Activated T-cell treated with anti-CD3 and anti-CD28 coated beads, Interleukin-2, amount 50 U/mL, for 4 hours (primary cell): ENCODE measurements around the gene PPM1A. TPM values are rescaled to one million over a fixed set of nuclear protein-coding genes. Genes with fewer than 3 reads are reported as not detected.

Source experiments
- ATAC-seq, 2 donors: fragments of 200-7000 bp; cut with Tn5 transposase; one replicate each; pipeline ENCODE4 v1.10.0; 2021
- DNase-seq: peaks from one replicate; pipeline ENCODE4 v3.0.0-alpha.2; 2020
- H3K27me3 Mint-ChIP-seq: one replicate; pipeline ENCODE4 v1.8.0; 2021; ENCODE audit warnings: low read depth, mixed read lengths
- H3K36me3 Mint-ChIP-seq: one replicate; pipeline ENCODE4 v1.8.0; 2022; ENCODE audit warnings: mixed read lengths; ENCODE audit not compliant: insufficient read depth
- H3K4me1 Mint-ChIP-seq: one replicate; pipeline ENCODE4 v1.8.0; 2021; ENCODE audit warnings: low read depth, mixed read lengths
- H3K4me3 Mint-ChIP-seq: one replicate; pipeline ENCODE4 v1.8.0; 2021; ENCODE audit warnings: mild to moderate bottlenecking, moderate library complexity, mixed read lengths
- H3K9me3 Mint-ChIP-seq: one replicate; pipeline ENCODE4 v1.8.0; 2021; ENCODE audit warnings: mixed read lengths
- total RNA-seq, 3 donors: library from RNA; stranded (reverse); gene quantifications; one replicate each; pipeline ENCODE4 v1.2.1, GENCODE V29; 2021

PPM1A gene
- total RNA-seq, 3 donors from 2014 or later: 39.3 to 40.4 (median 40.0) TPM

GRCh38 chr14:60266021-60266937, 17.3 kb downstream of the PPM1A start:
- H3K4me1 Mint-ChIP-seq: peaks cover 30% of the 10 kb centered on the region
- no peaks in the 10 kb centered on the region for H3K27me3 Mint-ChIP-seq
- no peak overlapping the region for H3K4me3 Mint-ChIP-seq
- H3K36me3 Mint-ChIP-seq: peaks cover 14% of the 10 kb centered on the region
- no peak for ATAC-seq
- peaks cover 10% of the 10 kb centered on the region for H3K9me3 Mint-ChIP-seq
- DNase-seq: no peak

GRCh38 chr14:60272177-60272576, 23.2 kb downstream of the PPM1A start:
- peaks cover 57% of the 10 kb centered on the region for H3K4me1 Mint-ChIP-seq
- ATAC-seq (no peak), DNase-seq (no peak)
- no peak overlapping the region for H3K4me3 Mint-ChIP-seq
- H3K9me3 Mint-ChIP-seq: no peaks in the 10 kb centered on the region
- no peaks in the 10 kb centered on the region for H3K27me3 Mint-ChIP-seq
- peaks cover 12% of the 10 kb centered on the region for H3K36me3 Mint-ChIP-seq

GRCh38 chr14:60273956-60274355, 24.9 kb downstream of the PPM1A start:
- Mint-ChIP-seq H3K4me1 (peaks cover 65% of the 10 kb centered on the region), H3K36me3 (peaks cover 17% of the 10 kb centered on the region), H3K4me3 (no peak overlapping the region), H3K9me3 (no peaks in the 10 kb centered on the region), H3K27me3 (no peaks in the 10 kb centered on the region)
- ATAC-seq: no peak
- DNase-seq: no peak

- ATAC-seq: no peak
- H3K36me3 Mint-ChIP-seq: peaks cover 13% of the 10 kb centered on the region
- H3K4me1 Mint-ChIP-seq: peaks cover 65% of the 10 kb centered on the region
- no peak overlapping the region for H3K4me3 Mint-ChIP-seq
- no peak for DNase-seq
- H3K27me3 Mint-ChIP-seq: no peaks in the 10 kb centered on the region
- H3K9me3 Mint-ChIP-seq: no peaks in the 10 kb centered on the region
These were observed 25.4 kb downstream of the PPM1A start for GRCh38 chr14:60274448-60274847.

- DNase-seq: no peak
These were observed 26.9 kb downstream of the PPM1A start for GRCh38 chr14:60275932-60276331.

GRCh38 chr14:60276347-60276746, 27.3 kb downstream of the PPM1A start:
- Mint-ChIP-seq H3K4me1 (peaks cover 60% of the 10 kb centered on the region), H3K9me3 (no peaks in the 10 kb centered on the region), H3K4me3 (no peak overlapping the region), H3K36me3 (peaks cover 11% of the 10 kb centered on the region), H3K27me3 (no peaks in the 10 kb centered on the region)
- ATAC-seq (no peak), DNase-seq (no peak)

More at GRCh38 chr14:60275932-60276331, 26.9 kb downstream of the PPM1A start:
- ATAC-seq: no peak
- Mint-ChIP-seq H3K9me3 (no peaks in the 10 kb centered on the region), H3K27me3 (no peaks in the 10 kb centered on the region), H3K4me3 (no peak overlapping the region), H3K36me3 (peaks cover 15% of the 10 kb centered on the region), H3K4me1 (peaks cover 64% of the 10 kb centered on the region)

- Mint-ChIP-seq H3K27me3 (no peaks in the 10 kb centered on the region), H3K4me1 (peaks cover 48% of the 10 kb centered on the region), H3K4me3 (no peak overlapping the region), H3K9me3 (no peaks in the 10 kb centered on the region), H3K36me3 (peaks cover 15% of the 10 kb centered on the region)
- DNase-seq (no peak), ATAC-seq (no peak)
These were observed 28.7 kb downstream of the PPM1A start for GRCh38 chr14:60277605-60278190.

GRCh38 chr14:60278350-60278749, 29.3 kb downstream of the PPM1A start:
- peaks cover 41% of the 10 kb centered on the region for H3K4me1 Mint-ChIP-seq
- no peak for ATAC-seq
- no peak overlapping the region for H3K4me3 Mint-ChIP-seq
- no peaks in the 10 kb centered on the region for H3K9me3 Mint-ChIP-seq
- H3K36me3 Mint-ChIP-seq: peaks cover 22% of the 10 kb centered on the region
- no peak for DNase-seq
- H3K27me3 Mint-ChIP-seq: no peaks in the 10 kb centered on the region

GRCh38 chr14:60287452-60287851, 38.4 kb downstream of the PPM1A start:
- peaks cover 35% of the 10 kb centered on the region for H3K36me3 Mint-ChIP-seq
- H3K4me1 Mint-ChIP-seq: no peaks in the 10 kb centered on the region
- H3K27me3 Mint-ChIP-seq: no peaks in the 10 kb centered on the region
- no peak overlapping the region for H3K4me3 Mint-ChIP-seq
- no peaks in the 10 kb centered on the region for H3K9me3 Mint-ChIP-seq
- DNase-seq (no peak), ATAC-seq (no peak)

- Mint-ChIP-seq H3K27me3 (no peaks in the 10 kb centered on the region), H3K9me3 (no peaks in the 10 kb centered on the region), H3K4me1 (no peaks in the 10 kb centered on the region), H3K36me3 (peaks cover 31% of the 10 kb centered on the region), H3K4me3 (no peak overlapping the region)
- no peak for DNase-seq
- ATAC-seq: no peak
These were observed 39.3 kb downstream of the PPM1A start for GRCh38 chr14:60288279-60288678.

GRCh38 chr14:60294411-60295069, 45.5 kb downstream of the PPM1A start:
- H3K4me3 Mint-ChIP-seq: no peak overlapping the region
- no peaks in the 10 kb centered on the region for H3K9me3 Mint-ChIP-seq
- peaks cover 14% of the 10 kb centered on the region for H3K36me3 Mint-ChIP-seq
- H3K4me1 Mint-ChIP-seq: no peaks in the 10 kb centered on the region
- ATAC-seq: no peak
- no peak for DNase-seq
- H3K27me3 Mint-ChIP-seq: no peaks in the 10 kb centered on the region

- Mint-ChIP-seq H3K4me3 (no peak overlapping the region), H3K4me1 (no peaks in the 10 kb centered on the region), H3K9me3 (no peaks in the 10 kb centered on the region), H3K27me3 (no peaks in the 10 kb centered on the region), H3K36me3 (peaks cover 2% of the 10 kb centered on the region)
- DNase-seq (no peak), ATAC-seq (no peak)
These were observed 51.0 kb downstream of the PPM1A start for GRCh38 chr14:60300019-60300418.

GRCh38 chr14:60301685-60302084, 52.7 kb downstream of the PPM1A start:
- H3K4me1 Mint-ChIP-seq: no peaks in the 10 kb centered on the region
- no peaks in the 10 kb centered on the region for H3K27me3 Mint-ChIP-seq
- no peak overlapping the region for H3K4me3 Mint-ChIP-seq
- DNase-seq (no peak), ATAC-seq (no peak)
- peaks cover 4% of the 10 kb centered on the region for H3K9me3 Mint-ChIP-seq
- H3K36me3 Mint-ChIP-seq: peaks cover 2% of the 10 kb centered on the region

- no peaks in the 10 kb centered on the region for H3K27me3 Mint-ChIP-seq
- H3K9me3 Mint-ChIP-seq: peaks cover 4% of the 10 kb centered on the region
- DNase-seq (no peak), ATAC-seq (no peak)
- H3K4me3 Mint-ChIP-seq: no peak overlapping the region
- H3K4me1 Mint-ChIP-seq: no peaks in the 10 kb centered on the region
- H3K36me3 Mint-ChIP-seq: peaks cover 2% of the 10 kb centered on the region
These were observed 53.6 kb downstream of the PPM1A start for GRCh38 chr14:60302663-60303062.
